Endodermal cell (in vitro differentiated cells): ENCODE measurements around the gene GCK. TPM values are rescaled to one million over a fixed set of nuclear protein-coding genes. Genes with fewer than 3 reads are reported as not detected.
A peak's percentile ranks its signal among the peaks of the same experiment; 100 is the strongest.

Experiments
- DNase-seq: peaks from one replicate; pipeline ENCODE4 v3.0.0-alpha.2; 2017
- H3K27ac ChIP-seq: 2 replicates; pipeline ENCODE4 v1.5.1; 2013; ENCODE audit warnings: mild to moderate bottlenecking, low read depth, low read length, moderate library complexity
- H3K27me3 ChIP-seq: 2 replicates; pipeline ENCODE4 v1.6.1; 2013; ENCODE audit warnings: mild to moderate bottlenecking, low read length, moderate library complexity; ENCODE audit not compliant: insufficient read depth, control insufficient read depth, poor library complexity, severe bottlenecking
- H3K36me3 ChIP-seq: 2 replicates; pipeline ENCODE4 v1.7.0; 2013; ENCODE audit warnings: mild to moderate bottlenecking, low read length, moderate library complexity; ENCODE audit not compliant: control insufficient read depth, insufficient read depth
- H3K4me1 ChIP-seq: one replicate; pipeline ENCODE4 v1.7.0; 2013; ENCODE audit warnings: low read length; ENCODE audit not compliant: control insufficient read depth, insufficient read depth
- H3K4me3 ChIP-seq: 2 replicates; pipeline ENCODE4 v1.5.1; 2013; ENCODE audit warnings: mild to moderate bottlenecking, low read length, moderate library complexity
- H3K9ac ChIP-seq: 2 replicates; pipeline ENCODE4 v1.6.1; 2013; ENCODE audit warnings: mild to moderate bottlenecking, low read length, moderate library complexity; ENCODE audit not compliant: poor library complexity, severe bottlenecking; ENCODE audit errors: extremely low read depth
- H3K9me3 ChIP-seq: 2 replicates; pipeline ENCODE4 v1.6.1; 2013; ENCODE audit warnings: mild to moderate bottlenecking, low read length, moderate library complexity; ENCODE audit not compliant: control insufficient read depth
- H3K27ac Mint-ChIP-seq: 2 replicates; pipeline ENCODE4 v1.8.0; 2020; ENCODE audit warnings: mixed read lengths
- H3K27me3 Mint-ChIP-seq: 2 replicates; pipeline ENCODE4 v1.8.0; 2021; ENCODE audit warnings: mild to moderate bottlenecking, mixed read lengths; ENCODE audit not compliant: insufficient read depth
- H3K36me3 Mint-ChIP-seq: 2 replicates; pipeline ENCODE4 v1.8.0; 2020; ENCODE audit warnings: low read depth, mixed read lengths
- H3K4me1 Mint-ChIP-seq: 2 replicates; pipeline ENCODE4 v1.8.0; 2020; ENCODE audit warnings: mixed read lengths
- H3K4me3 Mint-ChIP-seq: 2 replicates; pipeline ENCODE4 v1.8.0; 2020; ENCODE audit warnings: mild to moderate bottlenecking, moderate library complexity, mixed read lengths
- H3K9me3 Mint-ChIP-seq: 2 replicates; pipeline ENCODE4 v1.8.0; 2020; ENCODE audit warnings: mild to moderate bottlenecking, mixed read lengths
- WGBS, 2 experiments: methylation state at CpG; one replicate each; pipeline versions ENCODE4 v1.1.5 to v1.1.7; 2013; ENCODE audit warnings: missing lambda C conversion rate in 2 of 2, mixed read lengths in 1 of 2; ENCODE audit not compliant: insufficient coverage in 1 of 2, insufficient read length in 1 of 2; 5-methylcytosine and 5-hydroxymethylcytosine counted together
- total RNA-seq, 2 donors: library from RNA; stranded (reverse); fragmentation: NEBNext Ultra II Directional in 1 of 2; extraction: Animal tissue kit (Norgen Biotek cat#: 25700) in 1 of 2; gene quantifications; 2 replicates in 1 of 2; 3 replicates in 1 of 2; pipeline ENCODE4 v1.2.1, GENCODE V29; 2021
- TF ChIP-seq, protein P1 (sequence below): fragments of 200-600 bp; sonication (generic); conservative IDR thresholded peaks from 2 replicates; pipeline ENCODE4 v1.5.0; 2021; ENCODE audit warnings: antibody characterized with exemption, mild to moderate bottlenecking

The GCK gene
- total RNA-seq, 2 donors from 2014 or later = 0.29 to 0.48 TPM

DNA sequence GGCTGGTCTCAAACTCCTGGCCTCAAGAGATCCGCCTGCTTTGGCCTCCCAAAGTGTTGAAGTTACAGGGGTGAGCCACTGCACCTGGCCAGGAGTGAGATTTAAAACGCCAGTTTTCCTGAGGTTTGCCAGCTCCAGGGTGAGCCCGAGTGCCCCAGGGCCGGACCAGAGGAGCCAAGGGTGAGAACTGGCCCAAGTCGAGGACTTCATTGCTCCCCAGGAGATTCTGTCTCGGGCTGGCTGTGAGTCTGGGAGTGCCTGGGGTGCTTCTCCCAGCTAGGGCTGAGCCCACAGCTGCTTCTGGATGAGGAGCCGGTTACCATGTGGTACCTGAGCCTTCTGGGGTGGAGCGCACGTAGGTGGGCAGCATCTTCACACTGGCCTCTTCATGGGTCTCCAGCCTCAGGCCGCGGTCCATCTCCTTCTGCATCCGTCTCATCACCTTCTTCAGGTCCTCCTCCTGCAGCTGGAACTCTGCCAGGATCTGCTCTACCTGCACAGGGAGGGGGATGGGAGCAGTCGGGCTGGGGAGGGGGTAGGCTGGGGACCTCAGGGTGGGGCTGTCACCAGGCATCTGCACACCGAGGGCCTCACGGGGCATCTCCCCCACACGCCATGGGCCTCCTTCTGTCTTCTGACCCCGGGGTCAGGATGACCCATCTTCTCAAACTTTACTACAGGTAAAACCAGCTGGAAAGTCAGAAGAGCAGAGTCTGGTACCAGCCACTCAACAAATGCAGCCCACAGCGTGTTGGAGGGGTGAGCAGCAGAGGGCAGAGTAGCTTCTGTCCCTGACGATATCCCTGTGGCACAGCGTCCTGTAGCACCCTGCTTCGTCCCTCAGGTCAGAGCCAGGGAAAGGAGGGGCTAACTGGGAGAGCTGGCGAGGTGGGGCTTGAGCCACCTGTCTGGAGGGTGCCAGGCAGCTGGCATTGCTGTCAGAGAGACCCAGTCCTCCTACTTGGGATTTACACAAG lies 36.0 kb downstream of the GCK start:
- WGBS, 2 experiments = 84 to 87% methylated on average over 10 to 22 of the region's 22 CpGs
- Mint-ChIP-seq H3K4me1 (no peaks in the 10 kb centered on the region), H3K4me3 (no peak overlapping the region), H3K9me3 (no peaks in the 10 kb centered on the region), H3K27me3 (no peaks in the 10 kb centered on the region), H3K36me3 (no peaks in the 10 kb centered on the region), H3K27ac (no peak overlapping the region)
- no peak overlapping the region for H3K9ac ChIP-seq
- DNase-seq = peak; percentile 61
- no peak overlapping the region for H3K27ac ChIP-seq
- no peak overlapping the region for H3K4me3 ChIP-seq
- TF ChIP-seq, protein P1, sequence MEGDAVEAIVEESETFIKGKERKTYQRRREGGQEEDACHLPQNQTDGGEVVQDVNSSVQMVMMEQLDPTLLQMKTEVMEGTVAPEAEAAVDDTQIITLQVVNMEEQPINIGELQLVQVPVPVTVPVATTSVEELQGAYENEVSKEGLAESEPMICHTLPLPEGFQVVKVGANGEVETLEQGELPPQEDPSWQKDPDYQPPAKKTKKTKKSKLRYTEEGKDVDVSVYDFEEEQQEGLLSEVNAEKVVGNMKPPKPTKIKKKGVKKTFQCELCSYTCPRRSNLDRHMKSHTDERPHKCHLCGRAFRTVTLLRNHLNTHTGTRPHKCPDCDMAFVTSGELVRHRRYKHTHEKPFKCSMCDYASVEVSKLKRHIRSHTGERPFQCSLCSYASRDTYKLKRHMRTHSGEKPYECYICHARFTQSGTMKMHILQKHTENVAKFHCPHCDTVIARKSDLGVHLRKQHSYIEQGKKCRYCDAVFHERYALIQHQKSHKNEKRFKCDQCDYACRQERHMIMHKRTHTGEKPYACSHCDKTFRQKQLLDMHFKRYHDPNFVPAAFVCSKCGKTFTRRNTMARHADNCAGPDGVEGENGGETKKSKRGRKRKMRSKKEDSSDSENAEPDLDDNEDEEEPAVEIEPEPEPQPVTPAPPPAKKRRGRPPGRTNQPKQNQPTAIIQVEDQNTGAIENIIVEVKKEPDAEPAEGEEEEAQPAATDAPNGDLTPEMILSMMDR = peak; percentile 42
- H3K36me3 ChIP-seq = no peaks in the 10 kb centered on the region
- no peaks in the 10 kb centered on the region for H3K9me3 ChIP-seq
- H3K27me3 ChIP-seq = no peaks in the 10 kb centered on the region
- no peaks in the 10 kb centered on the region for H3K4me1 ChIP-seq

DNA sequence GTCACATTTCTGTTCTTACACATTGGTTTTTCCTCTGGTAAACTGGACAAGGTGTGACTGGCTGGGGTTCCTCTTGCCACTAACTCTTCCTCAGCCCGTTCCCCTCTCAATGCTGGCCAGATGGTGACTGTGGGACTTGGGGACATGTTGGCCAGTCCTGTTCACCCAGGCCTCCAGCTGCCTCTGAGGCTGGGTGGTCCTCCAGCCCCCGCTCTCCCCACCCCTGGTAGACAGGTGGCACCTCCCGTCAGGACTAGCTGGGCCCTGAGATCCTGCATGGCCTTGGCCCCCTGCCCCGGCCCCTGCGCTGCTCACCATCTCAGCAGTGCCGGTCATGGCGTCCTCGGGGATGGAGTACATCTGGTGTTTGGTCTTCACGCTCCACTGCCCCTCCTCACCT lies 37.3 kb downstream of the GCK start:
- Mint-ChIP-seq H3K4me1 (peaks cover 11% of the 10 kb centered on the region), H3K36me3 (no peaks in the 10 kb centered on the region), H3K27ac (no peak overlapping the region), H3K4me3 (no peak overlapping the region), H3K27me3 (peaks cover 1% of the 10 kb centered on the region), H3K9me3 (no peaks in the 10 kb centered on the region)
- DNase-seq = peak; percentile 32
- Histone ChIP-seq H3K27me3 (no peaks in the 10 kb centered on the region), H3K36me3 (no peaks in the 10 kb centered on the region), H3K9ac (no peak overlapping the region), H3K27ac (no peak overlapping the region), H3K9me3 (no peaks in the 10 kb centered on the region), H3K4me3 (no peak overlapping the region), H3K4me1 (peaks cover 7% of the 10 kb centered on the region)
- TF ChIP-seq, protein P1 = no peak
- WGBS, 2 experiments = 92 to 95% methylated on average over 2 to 9 of the region's 9 CpGs

DNA sequence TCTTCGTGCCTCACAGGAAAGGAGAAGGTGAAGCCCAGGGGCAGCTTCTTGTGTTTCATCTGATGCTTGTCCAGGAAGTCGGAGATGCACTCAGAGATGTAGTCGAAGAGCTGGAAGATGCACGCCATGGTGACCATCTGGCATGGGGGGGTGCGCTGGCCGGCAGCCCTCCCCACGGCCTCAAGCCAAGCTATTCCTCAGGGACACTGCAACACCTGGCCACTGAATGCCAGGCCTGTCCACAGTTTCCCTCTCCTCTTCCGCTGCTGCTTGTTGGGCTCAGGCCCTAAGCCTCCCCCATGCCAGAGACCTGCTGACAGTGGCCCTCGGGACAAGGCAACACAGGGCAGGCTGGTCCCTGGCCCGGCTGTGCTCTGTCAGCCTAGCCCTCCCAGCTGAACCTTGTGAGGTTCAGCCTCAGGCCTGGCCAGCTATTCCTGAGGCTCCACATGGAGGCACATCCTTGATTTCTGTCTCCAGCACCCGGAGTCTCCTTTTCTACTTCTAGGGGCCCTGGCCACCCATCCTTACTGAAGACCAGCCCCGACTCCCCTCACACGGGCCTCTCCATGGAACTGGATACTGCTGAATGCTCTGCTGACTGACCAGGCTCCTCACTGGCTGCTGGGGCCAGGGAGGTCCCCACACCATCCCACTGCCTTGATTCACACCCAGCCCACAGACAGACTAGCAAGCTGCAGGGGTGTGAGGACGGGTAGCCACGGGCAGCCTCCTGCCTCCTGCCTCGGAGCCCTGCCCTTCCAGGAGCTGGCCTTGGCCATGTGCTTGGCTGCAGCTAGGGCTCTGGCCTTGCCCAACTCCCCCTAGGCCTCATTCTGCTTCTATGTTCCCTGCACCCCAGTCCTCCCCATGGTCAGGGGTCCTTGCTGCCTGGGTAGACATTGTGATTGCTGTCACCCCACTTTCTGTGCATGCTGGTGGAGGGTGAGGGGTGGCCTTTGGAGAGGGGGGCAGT lies 38.0 kb downstream of the GCK start:
- Histone ChIP-seq H3K4me1 (peaks cover 11% of the 10 kb centered on the region), H3K4me3 (no peak overlapping the region), H3K27me3 (no peaks in the 10 kb centered on the region), H3K9me3 (no peaks in the 10 kb centered on the region), H3K36me3 (no peaks in the 10 kb centered on the region), H3K9ac (no peak overlapping the region), H3K27ac (no peak overlapping the region)
- TF ChIP-seq, protein P1 = no peak
- DNase-seq = peak; percentile 34
- Mint-ChIP-seq H3K9me3 (no peaks in the 10 kb centered on the region), H3K27ac (no peak overlapping the region), H3K4me1 (peaks cover 15% of the 10 kb centered on the region), H3K4me3 (no peak overlapping the region), H3K27me3 (peaks cover 7% of the 10 kb centered on the region), H3K36me3 (no peaks in the 10 kb centered on the region)
- 92 to 95% methylated on average over 11 to 16 of the region's 16 CpGs for WGBS, 2 experiments
